Mesodermal cell (in vitro differentiated cells): ENCODE results near the gene UBALD1.

Experiments
- H3K27ac ChIP-seq: 2 replicates; pipeline ENCODE4 v1.7.0; 2013; ENCODE audit warnings: mild to moderate bottlenecking, low read depth, low read length, moderate library complexity; ENCODE audit not compliant: severe bottlenecking
- H3K36me3 ChIP-seq: 2 replicates; pipeline ENCODE4 v1.7.1; 2013; ENCODE audit warnings: mild to moderate bottlenecking, low read length, moderate library complexity; ENCODE audit not compliant: control insufficient read depth, insufficient read depth
- H3K4me1 ChIP-seq: one replicate; pipeline ENCODE4 v1.7.1; 2013; ENCODE audit warnings: mild to moderate bottlenecking, low read length; ENCODE audit not compliant: insufficient read depth, control insufficient read depth, poor library complexity, severe bottlenecking
- H3K4me3 ChIP-seq: 2 replicates; pipeline ENCODE4 v1.7.0; 2013; ENCODE audit warnings: low read length, control low read depth, mild to moderate bottlenecking; ENCODE audit not compliant: insufficient read depth, poor library complexity, severe bottlenecking; ENCODE audit errors: extremely low read depth
- H3K9me3 ChIP-seq: 2 replicates; pipeline ENCODE4 v1.7.1; 2013; ENCODE audit warnings: mild to moderate bottlenecking, low read length, moderate library complexity; ENCODE audit not compliant: control insufficient read depth
- WGBS, 2 experiments: methylation state at CpG; one replicate each; pipeline ENCODE4 v1.1.5; 2013; ENCODE audit warnings: missing lambda C conversion rate in 2 of 2; ENCODE audit not compliant: insufficient coverage in 2 of 2; 5-methylcytosine and 5-hydroxymethylcytosine counted together

The UBALD1 gene

GRCh38 chr16:4612977-4613635 is 1.6 kb downstream of the UBALD1 start:
- Histone ChIP-seq H3K4me3 (peak overlapping the region; percentile 67), H3K9me3 (no peaks in the 10 kb centered on the region), H3K27ac (no peak overlapping the region), H3K36me3 (peaks cover 29% of the 10 kb centered on the region), H3K4me1 (peaks cover 14% of the 10 kb centered on the region)
- WGBS, 2 experiments, result 68 to 70% methylated on average over 8 to 12 of the region's 14 CpGs

GRCh38 chr16:4612474-4612931 is 2.2 kb downstream of the UBALD1 start:
- peaks cover 34% of the 10 kb centered on the region for H3K36me3 ChIP-seq
- WGBS, 2 experiments, result 71 to 82% methylated on average over 3 to 5 of the region's 7 CpGs
- peaks cover 10% of the 10 kb centered on the region for H3K4me1 ChIP-seq
- peak overlapping the region; percentile 67 for H3K4me3 ChIP-seq
- no peaks in the 10 kb centered on the region for H3K9me3 ChIP-seq
- H3K27ac ChIP-seq, result no peak overlapping the region

DNA sequence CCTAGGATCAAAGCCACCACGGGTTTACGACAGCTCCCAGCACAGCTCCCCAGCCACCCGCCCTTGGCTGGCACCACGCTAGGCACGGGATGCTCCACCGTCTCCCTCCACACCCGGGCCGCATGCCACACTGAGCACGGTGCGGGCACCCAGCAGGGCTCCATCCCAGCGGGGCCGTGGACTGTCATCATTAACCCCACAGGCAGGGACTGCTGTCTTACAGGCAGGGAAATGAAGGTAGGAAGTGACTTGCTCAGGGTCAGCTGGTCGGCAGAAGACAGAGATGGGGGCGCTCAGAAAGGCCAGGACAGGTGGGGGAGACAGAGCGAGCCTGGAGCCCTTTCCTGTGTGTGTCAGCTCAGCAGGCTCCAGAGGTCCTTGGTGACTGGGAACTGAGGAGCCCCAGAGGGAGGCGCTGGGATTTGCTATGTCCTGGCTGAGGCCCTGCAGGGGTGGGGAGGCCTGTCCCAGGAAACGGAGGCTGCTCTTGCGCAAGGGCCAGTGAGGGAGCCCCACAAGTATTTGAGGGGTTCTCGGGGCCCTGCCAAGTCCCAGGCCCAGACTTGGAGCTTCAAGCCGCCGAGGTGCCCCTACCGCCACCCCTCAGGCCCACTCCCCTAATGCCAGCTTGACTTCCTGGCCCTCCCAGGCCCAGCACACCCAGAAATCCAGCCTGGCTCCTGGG is 3.2 kb downstream of the UBALD1 start:
- H3K27ac ChIP-seq, result no peak overlapping the region
- peaks cover 45% of the 10 kb centered on the region for H3K36me3 ChIP-seq
- H3K9me3 ChIP-seq, result no peaks in the 10 kb centered on the region
- H3K4me1 ChIP-seq, result no peaks in the 10 kb centered on the region
- no peak overlapping the region for H3K4me3 ChIP-seq
- WGBS, 2 experiments, result 94 to 95% methylated on average over 16 to 21 of the region's 22 CpGs

DNA sequence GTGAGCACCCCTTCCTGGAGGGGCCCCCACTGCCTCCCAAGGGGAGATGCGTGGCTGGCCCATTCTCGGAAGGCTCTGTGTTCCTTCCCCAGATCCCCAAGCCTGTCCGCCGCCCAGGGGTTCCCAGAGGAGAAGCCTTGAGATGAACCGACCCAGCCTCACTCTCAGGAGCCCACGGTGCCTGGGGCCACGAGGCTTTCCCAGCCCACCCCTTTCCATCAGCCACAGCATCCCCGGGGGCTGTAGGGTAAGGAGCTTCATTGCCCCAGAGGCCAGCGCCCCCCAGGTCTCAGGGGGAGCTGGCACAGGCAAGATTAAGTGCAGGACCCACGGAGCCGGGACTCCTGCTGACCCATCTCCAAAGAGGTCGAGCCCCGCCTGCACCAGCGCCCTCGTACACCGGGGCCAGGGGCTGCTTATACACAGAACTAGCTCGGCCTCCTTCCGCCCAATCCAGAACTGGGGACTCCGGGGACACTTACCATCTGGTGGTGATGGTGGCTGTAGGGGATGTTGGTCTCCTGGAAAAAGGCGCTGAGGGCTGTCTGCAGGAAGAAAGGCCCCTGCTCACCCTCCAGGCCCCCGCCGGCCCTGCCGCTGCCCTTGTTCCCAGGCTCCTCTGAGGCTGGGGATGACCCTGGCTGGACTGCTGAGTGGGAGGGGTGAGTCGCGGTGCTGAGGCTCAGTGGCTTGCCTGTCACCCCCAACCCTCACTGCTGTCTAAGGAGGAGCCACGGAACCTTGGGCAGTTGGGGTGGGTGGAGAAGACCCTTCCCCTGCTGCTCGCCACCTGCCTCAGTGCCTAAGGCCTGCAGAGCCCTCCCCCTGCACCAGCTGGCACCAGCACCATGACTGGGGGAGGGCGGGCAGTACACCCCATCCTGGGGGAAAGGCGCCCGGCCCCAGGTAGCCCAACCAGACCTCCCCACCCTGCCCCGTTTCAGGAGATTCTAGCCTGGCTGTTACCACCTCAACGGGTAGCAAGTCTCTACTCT is 4.4 kb downstream of the UBALD1 start:
- Histone ChIP-seq H3K4me1 (no peaks in the 10 kb centered on the region), H3K9me3 (no peaks in the 10 kb centered on the region), H3K27ac (no peak overlapping the region), H3K4me3 (no peak overlapping the region), H3K36me3 (peaks cover 45% of the 10 kb centered on the region)
- 85 to 93% methylated on average over 20 to 22 of the region's 32 CpGs for WGBS, 2 experiments

GRCh38 chr16:4609200-4610010 is 5.3 kb downstream of the UBALD1 start:
- 95% methylated on average over 30 to 44 of the region's 45 CpGs for WGBS, 2 experiments
- no peaks in the 10 kb centered on the region for H3K9me3 ChIP-seq
- no peaks in the 10 kb centered on the region for H3K4me1 ChIP-seq
- no peak overlapping the region for H3K27ac ChIP-seq
- no peak overlapping the region for H3K4me3 ChIP-seq
- peaks cover 45% of the 10 kb centered on the region for H3K36me3 ChIP-seq

DNA sequence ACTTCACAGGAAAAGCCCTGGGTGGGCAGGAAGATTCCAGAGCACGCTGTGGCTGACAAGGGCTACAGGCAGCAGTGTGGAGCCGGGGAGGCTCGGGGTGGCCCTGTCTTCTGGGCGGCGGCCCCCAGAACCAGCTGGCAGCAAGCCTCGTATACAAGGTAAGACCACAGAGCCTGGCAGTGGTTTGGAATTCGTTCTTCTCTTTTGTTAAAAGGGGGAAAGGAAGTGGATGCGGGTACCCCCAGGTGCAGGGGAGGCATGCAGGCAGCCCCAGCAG is 6.0 kb downstream of the UBALD1 start:
- H3K9me3 ChIP-seq, result no peaks in the 10 kb centered on the region
- H3K27ac ChIP-seq, result no peak overlapping the region
- 95 to 97% methylated on average over 5 to 7 of the region's 8 CpGs for WGBS, 2 experiments

GRCh38 chr16:4607841-4608703 is 6.6 kb downstream of the UBALD1 start:
- H3K36me3 ChIP-seq, result peaks cover 45% of the 10 kb centered on the region
- no peak overlapping the region for H3K4me3 ChIP-seq
- no peaks in the 10 kb centered on the region for H3K4me1 ChIP-seq
- no peak overlapping the region for H3K27ac ChIP-seq
- WGBS, 2 experiments, result 94 to 98% methylated on average over 15 to 21 of the region's 22 CpGs
- no peaks in the 10 kb centered on the region for H3K9me3 ChIP-seq

More for the DNA sequence above, 6.0 kb downstream of the UBALD1 start:
- Histone ChIP-seq H3K36me3 (peaks cover 45% of the 10 kb centered on the region), H3K4me3 (no peak overlapping the region), H3K4me1 (no peaks in the 10 kb centered on the region)

GRCh38 chr16:4606354-4606753 is 8.3 kb downstream of the UBALD1 start:
- H3K36me3 ChIP-seq, result peaks cover 45% of the 10 kb centered on the region
- no peak overlapping the region for H3K4me3 ChIP-seq
- WGBS, 2 experiments, result 97% methylated on average over 8 of the region's 9 CpGs
- H3K4me1 ChIP-seq, result no peaks in the 10 kb centered on the region
- no peak overlapping the region for H3K27ac ChIP-seq
- H3K9me3 ChIP-seq, result no peaks in the 10 kb centered on the region

GRCh38 chr16:4604401-4604800 is 10.3 kb downstream of the UBALD1 start:
- no peaks in the 10 kb centered on the region for H3K4me1 ChIP-seq
- H3K36me3 ChIP-seq, result peaks cover 26% of the 10 kb centered on the region
- H3K4me3 ChIP-seq, result no peak overlapping the region
- 79 to 82% methylated on average over 15 of the region's 15 CpGs for WGBS, 2 experiments
- no peak overlapping the region for H3K27ac ChIP-seq
- no peaks in the 10 kb centered on the region for H3K9me3 ChIP-seq
